Right lobe of liver (tissue), 4 donors: ENCODE measurements around the gene METAP1.

ENCODE experiments used
- POLR2A ChIP-seq: fragments of 450-650 bp; IDR thresholded peaks from one replicate; pipeline ENCODE4 v1.6.1; 2017; ENCODE audit warnings: antibody characterized with exemption, mild to moderate bottlenecking
- TF ChIP-seq, protein P1 (sequence below), 4 donors: fragments of 200-600 bp in 3 of 4; fragments of 450-650 bp in 1 of 4; IDR thresholded peaks; one replicate each; pipeline versions ENCODE4 v1.5.1 to v1.8.0; 2016 to 2022; ENCODE audit warnings: antibody characterized with exemption in 4 of 4, mild to moderate bottlenecking in 2 of 4
- donor health status: DM: no; HTN: no; CAD: no.
- donor health status: DM: no; HTN: no; CAD: no.
- donor health status: DM: no; HTN: yes; CAD: no.

DNA sequence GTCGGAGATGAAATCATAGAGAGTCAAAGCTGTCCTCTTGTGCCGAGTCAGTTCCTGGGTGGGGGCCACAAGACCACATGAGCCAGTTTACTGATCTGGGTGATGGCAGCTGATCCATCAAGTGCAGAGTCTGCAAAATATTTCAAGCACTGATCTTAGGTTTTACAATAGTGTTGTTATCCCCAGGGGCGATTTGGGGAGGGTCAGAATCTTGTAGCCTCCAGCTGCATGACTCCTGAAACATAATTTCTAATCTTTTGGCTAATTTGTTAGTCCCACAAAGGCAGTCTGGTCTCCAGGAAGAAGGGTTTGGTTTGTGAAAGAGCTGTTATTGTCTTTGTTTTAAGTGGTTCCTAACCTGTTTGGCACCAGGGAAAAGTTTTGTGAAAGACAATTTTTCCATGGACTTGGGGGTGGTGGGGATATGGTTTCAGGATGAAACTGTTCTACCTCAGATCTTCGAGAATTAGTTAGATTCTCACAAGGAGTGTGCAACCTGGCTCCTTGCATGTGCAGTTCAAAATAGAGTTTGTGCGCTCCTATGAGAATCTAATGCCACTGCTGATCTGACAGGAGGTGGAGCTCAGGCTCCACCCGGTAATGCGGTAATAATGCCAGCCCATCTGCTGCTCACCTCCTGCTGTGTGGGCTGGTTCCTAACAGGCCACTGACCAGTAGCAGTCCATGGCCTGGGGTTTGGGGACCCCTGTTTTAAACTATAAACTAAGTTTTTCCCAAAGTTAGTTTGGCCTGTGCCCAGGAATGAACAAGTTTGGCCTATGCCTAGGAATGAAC is 29.2 kb downstream of the METAP1 start:
- TF ChIP-seq, protein P1, sequence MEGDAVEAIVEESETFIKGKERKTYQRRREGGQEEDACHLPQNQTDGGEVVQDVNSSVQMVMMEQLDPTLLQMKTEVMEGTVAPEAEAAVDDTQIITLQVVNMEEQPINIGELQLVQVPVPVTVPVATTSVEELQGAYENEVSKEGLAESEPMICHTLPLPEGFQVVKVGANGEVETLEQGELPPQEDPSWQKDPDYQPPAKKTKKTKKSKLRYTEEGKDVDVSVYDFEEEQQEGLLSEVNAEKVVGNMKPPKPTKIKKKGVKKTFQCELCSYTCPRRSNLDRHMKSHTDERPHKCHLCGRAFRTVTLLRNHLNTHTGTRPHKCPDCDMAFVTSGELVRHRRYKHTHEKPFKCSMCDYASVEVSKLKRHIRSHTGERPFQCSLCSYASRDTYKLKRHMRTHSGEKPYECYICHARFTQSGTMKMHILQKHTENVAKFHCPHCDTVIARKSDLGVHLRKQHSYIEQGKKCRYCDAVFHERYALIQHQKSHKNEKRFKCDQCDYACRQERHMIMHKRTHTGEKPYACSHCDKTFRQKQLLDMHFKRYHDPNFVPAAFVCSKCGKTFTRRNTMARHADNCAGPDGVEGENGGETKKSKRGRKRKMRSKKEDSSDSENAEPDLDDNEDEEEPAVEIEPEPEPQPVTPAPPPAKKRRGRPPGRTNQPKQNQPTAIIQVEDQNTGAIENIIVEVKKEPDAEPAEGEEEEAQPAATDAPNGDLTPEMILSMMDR (IDR thresholded peaks at IDR 0.05): no peak
- TF ChIP-seq POLR2A: no peak
